HG03039 (cell line): ENCODE results near the gene LRIG2.
"Not testable (repeated sequence)": the region's sequence is repeated elsewhere in the genome, so short reads cannot be mapped to it uniquely, and the experiment has no call there.

Source experiments
- ATAC-seq: cut with Tn5 transposase; IDR thresholded peaks from one replicate; pipeline ENCODE4 v1.9.1; 2021; ENCODE audit warnings: mild to moderate bottlenecking, moderate library complexity; ENCODE audit not compliant: unreplicated experiment

LRIG2 gene

GRCh38 chr1:113125517-113125916 is 52.5 kb downstream of the LRIG2 start:
- ATAC-seq = no peak

- no peak for ATAC-seq
Measured at GRCh38 chr1:113126207-113126606, 53.2 kb downstream of the LRIG2 start.

GRCh38 chr1:113128116-113128515 is 55.1 kb downstream of the LRIG2 start:
- ATAC-seq = no peak

- no peak for ATAC-seq
Measured at GRCh38 chr1:113129529-113130185, 56.7 kb downstream of the LRIG2 start.

GRCh38 chr1:113133038-113133437 is 60.0 kb downstream of the LRIG2 start:
- ATAC-seq = no peak

- no peak for ATAC-seq
Measured at GRCh38 chr1:113133759-113134158, 60.8 kb downstream of the LRIG2 start.

- ATAC-seq = no peak
Measured at GRCh38 chr1:113135460-113135859, 62.5 kb downstream of the LRIG2 start.

GRCh38 chr1:113136476-113136875 is 63.5 kb downstream of the LRIG2 start:
- ATAC-seq = no peak

GRCh38 chr1:113137563-113137962 is 64.6 kb downstream of the LRIG2 start:
- no peak for ATAC-seq

- no peak for ATAC-seq
Measured at GRCh38 chr1:113138778-113139177, 65.8 kb downstream of the LRIG2 start.

- ATAC-seq = no peak
Measured at GRCh38 chr1:113140176-113140575, 67.2 kb downstream of the LRIG2 start.

GRCh38 chr1:113140588-113141446 is 67.8 kb downstream of the LRIG2 start:
- ATAC-seq = peak; percentile 60

GRCh38 chr1:113141650-113142473 is 68.9 kb downstream of the LRIG2 start:
- ATAC-seq = no peak

- no peak for ATAC-seq
Measured at GRCh38 chr1:113142791-113143190, 69.8 kb downstream of the LRIG2 start.

GRCh38 chr1:113146242-113147072 is 73.5 kb downstream of the LRIG2 start:
- no peak for ATAC-seq

GRCh38 chr1:113147073-113147625 is 74.2 kb downstream of the LRIG2 start:
- ATAC-seq = no peak

GRCh38 chr1:113147826-113148225 is 74.8 kb downstream of the LRIG2 start:
- ATAC-seq = no peak

GRCh38 chr1:113150494-113150893 is 77.5 kb downstream of the LRIG2 start:
- not testable (repeated sequence) for ATAC-seq

GRCh38 chr1:113153116-113153803 is 80.3 kb downstream of the LRIG2 start:
- ATAC-seq = no peak

GRCh38 chr1:113156368-113156767 is 83.4 kb downstream of the LRIG2 start:
- ATAC-seq = no peak
